Cerebellar cortex (tissue), 1 donor: ENCODE data around the gene ATIC.

Source experiments
- DNase-seq: peaks from one replicate; pipeline ENCODE4 v3.0.0-alpha.2; 2015; ENCODE audit warnings: low spot score

The ATIC gene

DNA sequence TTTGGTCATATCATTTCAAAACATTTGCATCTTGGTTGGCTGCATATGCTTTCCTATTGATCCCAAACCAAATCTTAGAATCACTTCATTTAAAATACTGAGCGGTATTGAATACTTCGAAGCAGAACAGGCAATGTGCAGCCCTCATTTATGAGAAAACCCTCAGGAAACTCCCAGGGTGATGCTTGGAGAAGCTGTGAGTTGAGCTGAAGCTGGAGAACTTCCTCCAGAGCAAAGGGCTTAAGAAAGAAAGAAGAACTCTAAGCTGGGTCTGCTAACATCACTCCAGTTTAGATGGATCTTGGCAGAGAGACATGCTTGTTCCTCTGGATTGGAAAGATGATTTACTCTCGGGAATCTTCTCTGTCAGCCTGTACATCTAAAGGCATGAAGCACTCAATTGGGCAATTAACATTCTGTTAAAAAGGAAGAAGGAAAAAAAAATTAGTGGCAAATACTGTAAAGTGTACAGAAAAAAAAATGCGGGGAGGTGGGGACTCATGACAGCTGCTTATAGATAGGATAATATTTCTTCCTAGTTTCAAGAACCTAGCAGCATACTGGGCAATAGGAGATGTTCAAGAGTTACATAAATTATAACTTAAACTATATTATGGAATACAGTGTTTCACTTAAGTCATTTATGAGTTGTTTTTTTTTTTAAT lies 49.5 kb downstream of the ATIC start:
- DNase-seq, result no peak

DNA sequence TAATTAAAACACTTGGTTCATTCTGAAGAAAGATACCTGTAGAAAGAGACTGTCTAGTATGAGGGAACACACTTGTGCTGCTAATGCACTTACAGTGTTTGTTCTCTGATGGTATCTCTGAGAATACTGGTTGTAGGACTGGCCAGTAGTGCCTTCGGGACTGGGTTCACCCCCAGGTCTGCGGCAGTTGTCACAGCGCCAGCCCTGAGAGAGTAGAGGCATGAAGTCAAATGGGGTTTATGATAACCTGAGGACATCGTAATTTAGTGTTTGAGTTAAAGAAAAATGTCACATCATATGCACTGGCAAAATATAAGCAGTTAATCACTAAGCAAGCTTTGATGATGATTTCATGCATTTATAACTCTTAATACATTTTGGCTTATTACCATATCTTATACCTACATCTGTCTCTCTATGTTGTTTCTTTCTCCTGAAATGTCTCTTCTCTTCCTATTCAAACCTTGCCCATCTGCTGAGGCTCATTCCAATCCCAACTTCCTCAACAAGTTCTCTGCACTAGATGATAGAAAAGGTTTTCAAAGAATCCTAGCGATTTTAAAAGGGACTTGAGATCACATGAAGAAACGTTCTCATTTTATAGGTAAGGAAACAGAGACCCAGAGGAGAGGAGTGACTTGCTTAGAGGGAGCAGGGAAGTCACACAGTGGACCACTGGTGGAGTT lies 50.2 kb downstream of the ATIC start:
- no peak for DNase-seq

DNA sequence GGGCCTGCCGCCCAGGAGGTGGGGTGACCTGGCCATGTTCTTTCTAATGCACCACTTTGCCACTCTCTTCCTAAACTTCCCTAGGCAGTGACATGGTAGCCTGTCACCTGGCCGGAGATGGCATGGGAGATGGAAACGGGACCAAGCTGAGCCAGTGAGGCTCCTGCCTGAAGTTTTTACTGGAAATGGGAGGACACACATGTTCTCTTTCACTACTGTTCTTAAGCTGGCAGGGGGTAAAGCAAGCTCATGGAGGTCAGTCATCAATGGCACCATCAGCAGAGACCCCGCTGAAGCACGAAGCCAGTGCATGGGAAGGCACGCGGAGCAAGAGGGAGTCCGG lies 50.7 kb downstream of the ATIC start:
- DNase-seq, result no peak

DNA sequence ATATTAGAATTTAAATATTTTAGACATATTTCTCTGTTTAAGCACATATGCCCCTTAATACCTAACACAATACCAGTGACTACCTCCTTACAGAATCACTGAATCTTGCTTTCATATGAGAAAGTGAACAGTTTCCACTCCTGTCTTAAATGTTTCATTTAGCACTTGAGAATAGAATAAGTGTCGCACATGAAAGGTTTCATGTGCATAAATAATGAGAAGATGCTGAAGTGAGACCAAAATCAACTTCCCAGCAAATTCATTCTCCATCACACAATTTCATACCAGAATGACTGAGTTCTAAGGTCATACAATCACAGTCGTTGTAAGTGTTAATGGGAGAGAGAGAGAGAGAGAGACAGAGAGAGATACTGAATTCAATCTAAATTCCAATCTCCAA lies 51.2 kb downstream of the ATIC start:
- no peak for DNase-seq

GRCh38 chr2:215363461-215364156 lies 51.8 kb downstream of the ATIC start:
- DNase-seq, result no peak

- no peak for DNase-seq
Observed at GRCh38 chr2:215364157-215365155, 52.6 kb downstream of the ATIC start.

GRCh38 chr2:215365184-215365658 lies 53.4 kb downstream of the ATIC start:
- no peak for DNase-seq

- no peak for DNase-seq
Observed at GRCh38 chr2:215366440-215367032, 54.7 kb downstream of the ATIC start.

DNA sequence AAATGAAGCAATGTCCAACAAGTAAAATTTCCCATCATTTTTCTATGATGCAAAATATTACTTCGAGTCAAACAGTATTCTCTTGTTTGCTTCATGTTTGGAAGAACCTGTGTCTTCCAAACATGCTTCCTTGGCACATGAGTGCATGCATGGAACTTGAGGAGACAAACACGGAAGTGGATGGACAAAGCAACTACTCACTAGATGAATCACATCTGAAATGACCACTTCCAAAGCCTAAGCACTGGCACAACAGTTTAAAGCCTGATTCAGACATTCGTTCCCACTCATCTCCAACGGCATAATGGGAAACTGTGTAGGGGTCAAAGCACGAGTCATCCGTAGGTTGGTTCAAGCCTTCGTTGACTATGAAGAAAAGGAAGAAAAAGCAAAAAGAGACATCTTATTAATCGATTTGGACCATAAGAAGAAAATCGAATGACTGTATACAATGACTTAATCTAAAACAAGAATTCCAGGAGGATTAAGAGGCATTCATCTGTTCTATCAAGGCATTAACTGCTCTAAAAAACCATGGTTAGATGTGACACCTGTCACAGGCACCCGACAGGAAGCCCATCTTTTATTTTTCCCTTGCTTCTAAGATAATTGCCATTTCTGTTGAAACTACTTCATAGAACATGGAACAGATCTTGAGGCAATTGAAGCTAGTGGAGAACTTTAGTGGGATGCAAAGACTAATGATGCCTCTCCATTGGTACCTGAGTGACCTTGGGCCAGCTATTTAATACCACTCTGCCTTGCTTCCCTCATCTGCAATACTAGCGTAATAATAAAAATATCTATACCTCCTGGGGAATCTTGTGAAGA lies 56.0 kb downstream of the ATIC start:
- DNase-seq, result no peak

DNA sequence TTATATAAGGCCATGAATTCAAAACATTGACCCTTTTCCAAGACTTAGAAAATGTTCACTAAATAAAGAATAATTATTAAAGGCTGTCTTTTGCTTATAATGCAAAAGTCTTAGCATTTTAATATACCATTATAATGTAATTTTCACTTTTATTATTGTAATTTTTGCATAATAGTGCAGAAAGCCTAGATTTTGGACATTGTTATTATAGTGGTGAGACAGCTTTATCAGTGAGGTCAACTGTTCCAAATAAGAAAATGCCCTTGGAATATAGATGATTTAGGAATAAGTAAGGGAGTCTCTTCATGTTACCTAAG lies 56.6 kb downstream of the ATIC start:
- DNase-seq, result no peak

DNA sequence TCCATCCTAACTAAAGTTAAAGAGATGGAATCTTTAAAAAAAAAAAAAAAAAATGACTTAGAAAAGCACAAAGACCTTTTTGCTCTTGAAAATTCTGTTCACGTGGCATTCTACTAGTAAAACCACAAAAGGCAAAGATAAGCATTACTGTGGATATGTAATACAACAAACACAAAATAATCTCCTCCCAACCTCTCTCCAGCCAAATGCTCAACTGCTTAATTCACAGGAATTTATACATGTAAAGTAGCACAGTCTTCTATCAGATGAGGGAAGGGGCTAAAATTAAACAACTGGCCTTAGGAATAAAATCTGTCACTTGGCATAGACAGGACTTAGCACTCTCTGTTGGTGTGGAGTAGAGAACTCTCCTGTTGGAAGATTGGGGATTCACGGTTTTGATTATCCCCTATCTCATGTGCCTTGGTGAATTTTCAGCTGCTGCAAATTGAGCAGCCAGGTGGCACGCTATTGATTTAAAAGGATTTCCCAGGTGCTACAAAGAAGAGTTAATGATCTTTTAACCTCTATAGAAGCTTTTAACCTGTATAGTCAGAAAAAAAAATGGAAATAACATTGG lies 57.4 kb downstream of the ATIC start:
- no peak for DNase-seq

DNA sequence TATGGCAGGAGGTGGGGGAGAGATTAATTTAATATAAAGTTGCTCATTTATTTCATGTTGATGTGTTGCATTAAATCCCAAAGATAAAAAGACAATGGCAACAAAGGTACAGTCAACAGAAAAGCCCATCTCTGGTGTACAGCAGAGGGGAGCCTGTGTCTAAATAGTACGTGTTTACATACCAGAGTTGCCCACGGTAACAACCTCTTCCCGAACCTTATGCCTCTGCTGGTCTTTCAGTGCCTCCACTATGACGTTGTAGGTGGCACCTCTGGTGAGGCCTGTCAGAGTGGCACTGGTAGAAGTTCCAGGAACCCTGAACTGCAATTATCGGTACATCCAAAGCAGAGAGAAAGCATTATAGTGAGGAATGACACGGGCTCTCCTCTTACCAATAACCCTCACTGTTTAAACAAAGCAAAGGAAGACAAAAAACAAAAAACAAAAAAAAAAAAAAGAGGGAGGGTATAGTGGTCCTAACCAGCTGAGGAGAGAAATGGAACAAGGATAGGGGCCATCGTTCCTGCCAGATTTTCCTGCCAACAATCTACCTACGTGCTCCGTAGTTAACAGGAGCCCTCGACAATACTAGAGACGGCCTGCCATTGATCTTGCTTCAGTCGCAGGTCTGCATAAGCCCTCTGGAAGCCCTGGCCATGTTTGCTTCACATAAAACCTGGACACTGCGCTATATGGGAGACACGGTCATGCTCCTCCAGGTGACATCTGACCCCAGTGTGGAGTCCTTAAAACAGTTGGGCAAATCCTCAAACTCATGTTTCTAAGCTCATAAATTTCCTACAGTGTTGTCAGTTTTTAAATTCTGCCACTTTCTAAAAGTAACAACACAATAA lies 58.5 kb downstream of the ATIC start:
- DNase-seq, result no peak

- DNase-seq, result no peak
Observed at GRCh38 chr2:215371915-215372897, 60.3 kb downstream of the ATIC start.

DNA sequence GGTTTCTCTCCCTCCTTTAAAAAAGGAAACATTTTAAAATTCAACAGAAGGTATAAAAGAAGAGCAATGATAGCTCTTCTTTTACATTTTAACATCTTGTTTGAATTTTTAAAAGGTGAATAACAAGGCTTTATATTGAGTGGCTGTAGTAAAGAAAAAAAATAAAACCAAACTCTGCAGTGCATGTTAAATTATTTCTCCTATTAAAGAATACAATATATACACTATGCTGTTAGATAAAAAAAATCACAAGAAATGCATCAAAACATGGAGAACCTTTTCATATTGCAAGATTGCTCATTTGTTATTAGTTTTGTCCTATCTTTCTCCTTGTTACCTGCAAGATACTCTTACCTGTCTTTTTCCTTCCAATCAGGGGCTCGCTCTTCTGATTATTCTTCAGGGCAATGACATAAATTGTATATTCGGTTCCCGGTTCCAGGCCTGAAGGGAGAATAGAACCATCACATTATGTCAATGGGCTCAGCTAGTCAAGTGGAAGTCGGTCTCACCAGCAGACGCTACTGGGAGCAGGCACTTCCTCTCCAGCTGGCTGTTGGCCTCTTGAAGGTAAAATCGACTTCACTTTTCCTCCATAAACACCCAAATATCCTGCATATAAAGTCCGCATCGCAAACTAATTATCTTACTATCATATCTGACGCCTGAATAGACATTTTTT lies 61.2 kb downstream of the ATIC start:
- no peak for DNase-seq

DNA sequence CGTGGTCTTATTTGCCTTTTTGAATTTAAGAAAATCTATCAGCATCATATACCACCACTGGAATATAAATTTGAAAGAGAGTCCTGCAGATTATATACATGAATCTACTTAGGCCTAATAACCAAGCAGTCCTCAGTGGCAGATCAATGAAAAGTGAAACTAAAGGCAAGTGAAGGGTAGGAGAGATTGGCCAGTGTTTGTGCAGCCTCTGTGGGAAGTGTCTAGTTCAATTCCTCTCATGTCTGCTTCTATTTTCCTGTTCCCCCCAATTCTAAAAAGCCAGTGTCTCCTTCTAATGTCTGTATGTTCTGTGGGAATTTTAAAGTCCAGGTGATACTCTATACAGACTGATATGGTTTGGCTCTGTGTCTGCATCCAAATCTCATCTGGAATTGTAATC lies 62.1 kb downstream of the ATIC start:
- DNase-seq, result no peak

- DNase-seq, result no peak
Observed at GRCh38 chr2:215374642-215375466, 63.0 kb downstream of the ATIC start.

DNA sequence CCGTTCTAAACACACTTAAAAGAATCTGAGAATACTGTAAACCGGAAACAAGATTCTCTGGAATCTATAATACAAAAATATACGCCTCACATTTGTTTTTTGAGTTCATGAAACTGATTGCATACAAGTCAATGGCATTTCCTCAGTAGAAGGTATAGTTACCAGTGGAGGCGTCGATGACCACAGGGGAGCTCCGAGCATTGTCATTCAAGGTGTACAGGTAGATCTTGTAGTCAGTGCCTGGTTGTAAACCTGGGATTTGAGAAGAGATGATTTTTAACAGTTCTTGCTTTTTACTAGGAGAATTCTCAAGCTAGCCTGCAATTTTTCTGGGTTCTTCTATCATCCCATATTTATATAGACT lies 63.6 kb downstream of the ATIC start:
- no peak for DNase-seq
